Neural cell (in vitro differentiated cells): ENCODE measurements around the gene STRADA. TPM values are rescaled to one million over a fixed set of nuclear protein-coding genes. Genes with fewer than 3 reads are reported as not detected.

Source experiments
- H2AFZ ChIP-seq: fragments of 200-600, 300-800 bp; sonication (generic), shearing (Covaris generic); 2 replicates; pipeline ENCODE4 v1.6.0; 2014; ENCODE audit warnings: low read depth, mild to moderate bottlenecking, antibody characterized with exemption, low read length, moderate library complexity
- H3F3A ChIP-seq: fragments of 200-600 bp; shearing (Covaris generic); 2 replicates; pipeline ENCODE4 v1.6.1; 2016; ENCODE audit warnings: mild to moderate bottlenecking, moderate library complexity, mixed read lengths, antibody characterized with exemption, low read length; ENCODE audit not compliant: insufficient read depth, poor library complexity, severe bottlenecking
- H3K27ac ChIP-seq: fragments of 200-600, 300-800 bp; sonication (generic), shearing (Covaris generic); 2 replicates; pipeline ENCODE4 v1.5.1; 2014; ENCODE audit warnings: mild to moderate bottlenecking, low read length, moderate library complexity
- H3K27me3 ChIP-seq: fragments of 300-800, 200-600 bp; sonication (generic), shearing (Covaris generic); 2 replicates; pipeline ENCODE4 v1.6.0; 2014; ENCODE audit warnings: mild to moderate bottlenecking, low read depth, low read length, moderate library complexity; ENCODE audit not compliant: insufficient read depth
- H3K36me3 ChIP-seq: fragments of 300-800, 200-600 bp; sonication (generic), shearing (Covaris generic); 2 replicates; pipeline ENCODE4 v1.5.1; 2014; ENCODE audit warnings: mild to moderate bottlenecking, antibody characterized with exemption, low read length, moderate library complexity; ENCODE audit not compliant: insufficient read depth
- H3K4me2 ChIP-seq: fragments of 300-800, 200-600 bp; sonication (generic), shearing (Covaris generic); 2 replicates; pipeline ENCODE4 v1.6.0; 2014; ENCODE audit warnings: mild to moderate bottlenecking, low read length
- H3K4me3 ChIP-seq: fragments of 300-800, 200-600 bp; sonication (generic), shearing (Covaris generic); 2 replicates; pipeline ENCODE4 v1.5.1; 2014; ENCODE audit warnings: mild to moderate bottlenecking, low read length, moderate library complexity
- H3K79me2 ChIP-seq: fragments of 200-600 bp; shearing (Covaris generic); replicated peaks from 2 replicates; pipeline ENCODE4 v1.6.0; 2014; ENCODE audit warnings: mild to moderate bottlenecking, low read length, moderate library complexity; ENCODE audit not compliant: insufficient read depth
- H3K9ac ChIP-seq: fragments of 300-800, 200-600 bp; sonication (generic), shearing (Covaris generic); 2 replicates; pipeline ENCODE4 v1.6.1; 2016; ENCODE audit warnings: mild to moderate bottlenecking, low read length, mixed read lengths
- H3K9me2 ChIP-seq: fragments of 200-600 bp; shearing (Covaris generic); 2 replicates; pipeline ENCODE4 v1.6.1; 2016; ENCODE audit warnings: mild to moderate bottlenecking, low read length, mixed read lengths; ENCODE audit not compliant: insufficient read depth
- H3K9me3 ChIP-seq: fragments of 200-600, 300-800 bp; sonication (generic), shearing (Covaris generic); 2 replicates; pipeline ENCODE4 v1.6.1; 2016; ENCODE audit warnings: mild to moderate bottlenecking, mixed run types, low read length, moderate library complexity, mixed read lengths
- H4K20me1 ChIP-seq: fragments of 200-600 bp; shearing (Covaris generic); 2 replicates; pipeline ENCODE4 v1.6.1; 2016; ENCODE audit warnings: mild to moderate bottlenecking, mixed run types; ENCODE audit not compliant: insufficient read depth
- CTCF ChIP-seq: fragments of 450-650 bp; IDR thresholded peaks from 2 replicates; pipeline ENCODE4 v1.5.1; 2014; ENCODE audit warnings: antibody characterized with exemption, mild to moderate bottlenecking, moderate library complexity; ENCODE audit not compliant: poor library complexity, severe bottlenecking
- EP300 ChIP-seq: fragments of 450-650 bp; conservative IDR thresholded peaks from 2 replicates; pipeline ENCODE4 v1.6.1; 2014; ENCODE audit warnings: antibody characterized with exemption, mild to moderate bottlenecking, moderate library complexity; ENCODE audit not compliant: poor library complexity, severe bottlenecking
- EZH2 ChIP-seq: fragments of 200-600, 300-800 bp; shearing (Covaris generic), sonication (generic); IDR thresholded peaks from 2 replicates; pipeline ENCODE4 v1.6.1; 2014; ENCODE audit warnings: antibody characterized with exemption, low read length, borderline replicate concordance, mild to moderate bottlenecking; ENCODE audit not compliant: insufficient read depth, poor library complexity, severe bottlenecking
- MXI1 ChIP-seq: fragments of 450-650 bp; conservative IDR thresholded peaks from 2 replicates; pipeline ENCODE4 v1.6.1; 2014; ENCODE audit warnings: antibody characterized with exemption, mild to moderate bottlenecking; ENCODE audit not compliant: poor library complexity, severe bottlenecking
- POLR2AphosphoS5 ChIP-seq: IDR thresholded peaks from 2 replicates; pipeline ENCODE4 v1.6.1; 2012
- RAD21 ChIP-seq: fragments of 450-650 bp; conservative IDR thresholded peaks from 2 replicates; pipeline ENCODE4 v1.6.1; 2014; ENCODE audit warnings: antibody characterized with exemption, mild to moderate bottlenecking, moderate library complexity
- REST ChIP-seq: IDR thresholded peaks from 2 replicates; pipeline ENCODE4 v1.6.1; 2012; ENCODE audit warnings: borderline replicate concordance
- SMC3 ChIP-seq: fragments of 450-650 bp; conservative IDR thresholded peaks from 2 replicates; pipeline ENCODE4 v1.6.1; 2014; ENCODE audit warnings: antibody characterized with exemption, mild to moderate bottlenecking, moderate library complexity; ENCODE audit not compliant: poor library complexity
- TAF1 ChIP-seq: IDR thresholded peaks from 2 replicates; pipeline ENCODE4 v1.6.1; 2012; ENCODE audit warnings: low read depth
- polyA plus RNA-seq: library from polyadenylated mRNA; depleted of rRNA; stranded (reverse); fragments of >200 nt; gene quantifications from 2 replicates; pipeline ENCODE4 v1.2.3, GENCODE V29; 2014

STRADA gene
- polyA plus RNA-seq, 1 donor from 2014 or later: 18.4 TPM

GRCh38 chr17:63754046-63754445, 12.4 kb upstream of the STRADA start:
- Histone ChIP-seq H3K9me3 (no peaks in the 10 kb centered on the region), H3F3A (no peaks in the 10 kb centered on the region), H3K27me3 (no peaks in the 10 kb centered on the region), H3K79me2 (no peaks in the 10 kb centered on the region), H2AFZ (no peak overlapping the region), H4K20me1 (no peaks in the 10 kb centered on the region), H3K27ac (no peak overlapping the region), H3K4me3 (no peak overlapping the region), H3K36me3 (peaks cover 8% of the 10 kb centered on the region), H3K9me2 (no peaks in the 10 kb centered on the region), H3K4me2 (no peak overlapping the region), H3K9ac (no peak overlapping the region)
- no peak for TF ChIP-seq RAD21
- no peak for TF ChIP-seq POLR2AphosphoS5
- TF ChIP-seq REST: no peak
- TF ChIP-seq EZH2: no peak
- TF ChIP-seq MXI1: no peak
- TF ChIP-seq EP300: no peak
- TF ChIP-seq CTCF: no peak
- TF ChIP-seq TAF1: no peak
- no peak for TF ChIP-seq SMC3

GRCh38 chr17:63753215-63753614, 11.6 kb upstream of the STRADA start:
- no peaks in the 10 kb centered on the region for H3K9me3 ChIP-seq
- H3K27ac ChIP-seq: no peak overlapping the region
- no peaks in the 10 kb centered on the region for H3K27me3 ChIP-seq
- no peaks in the 10 kb centered on the region for H3F3A ChIP-seq
- no peak overlapping the region for H3K4me2 ChIP-seq
- H4K20me1 ChIP-seq: no peaks in the 10 kb centered on the region
- H3K79me2 ChIP-seq: no peaks in the 10 kb centered on the region
- H2AFZ ChIP-seq: no peak overlapping the region
- H3K4me3 ChIP-seq: no peak overlapping the region
- no peak overlapping the region for H3K9ac ChIP-seq
- H3K36me3 ChIP-seq: peaks cover 8% of the 10 kb centered on the region
- no peaks in the 10 kb centered on the region for H3K9me2 ChIP-seq
- TF ChIP-seq EP300 (no peak), EZH2 (no peak), RAD21 (no peak), SMC3 (no peak), POLR2AphosphoS5 (no peak), TAF1 (no peak), CTCF (no peak), MXI1 (no peak), REST (no peak)
